Neutrophil (primary cell): ENCODE results near the gene CHERP.
A peak's percentile ranks its signal among the peaks of the same experiment; 100 is the strongest.

Experiments
- H3K27ac ChIP-seq: fragments of 200-600 bp; sonication (generic); 2 replicates; pipeline ENCODE4 v1.5.1; 2016; ENCODE audit warnings: mild to moderate bottlenecking, moderate library complexity
- H3K27me3 ChIP-seq: fragments of 200-600 bp; sonication (generic); 2 replicates; pipeline ENCODE4 v1.6.0; 2016; ENCODE audit warnings: mild to moderate bottlenecking
- H3K36me3 ChIP-seq: fragments of 200-600 bp; sonication (generic); 2 replicates; pipeline ENCODE4 v1.5.1; 2017
- H3K4me1 ChIP-seq, 2 experiments: fragments of 200-600 bp in 1 of 2; sonication (generic) in 1 of 2; 1 replicate in 1 of 2; 2 replicates in 1 of 2; pipeline versions ENCODE4 v1.5.1 to v1.6.1; 2013 to 2016; ENCODE audit warnings: low read depth in 1 of 2, low read length in 1 of 2, mild to moderate bottlenecking in 1 of 2, moderate library complexity in 1 of 2; ENCODE audit not compliant: control insufficient read depth in 1 of 2, insufficient read depth in 1 of 2
- H3K4me3 ChIP-seq, 2 experiments: fragments of 200-600 bp in 1 of 2; sonication (generic) in 1 of 2; 1 replicate in 1 of 2; 2 replicates in 1 of 2; pipeline ENCODE4 v1.5.1; 2013 to 2016; ENCODE audit warnings: low read depth in 1 of 2, low read length in 1 of 2, mild to moderate bottlenecking in 1 of 2, moderate library complexity in 1 of 2
- H3K9me3 ChIP-seq: fragments of 200-600 bp; sonication (generic); 2 replicates; pipeline ENCODE4 v1.5.1; 2016
- CTCF ChIP-seq: fragments of 200-600 bp; sonication (generic); IDR thresholded peaks from 2 replicates; pipeline ENCODE4 v1.5.1; 2016; ENCODE audit warnings: antibody characterized with exemption

The CHERP gene

GRCh38 chr19:16521715-16522289 is 20.4 kb downstream of the CHERP start:
- no peaks in the 10 kb centered on the region for H3K4me1 ChIP-seq
- peaks cover 100% of the 10 kb centered on the region for H3K36me3 ChIP-seq
- H3K27me3 ChIP-seq, result no peaks in the 10 kb centered on the region
- H3K27ac ChIP-seq, result no peak overlapping the region
- no peaks in the 10 kb centered on the region for H3K9me3 ChIP-seq
- no peak overlapping the region for H3K4me3 ChIP-seq
- TF ChIP-seq CTCF, result no peak

- Histone ChIP-seq H3K4me1 (no peaks in the 10 kb centered on the region), H3K36me3 (peaks cover 97% of the 10 kb centered on the region), H3K4me3 (no peak overlapping the region), H3K27ac (no peak overlapping the region), H3K9me3 (no peaks in the 10 kb centered on the region), H3K27me3 (no peaks in the 10 kb centered on the region)
- TF ChIP-seq CTCF, result no peak
Observed at GRCh38 chr19:16520986-16521624, 21.1 kb downstream of the CHERP start.

DNA sequence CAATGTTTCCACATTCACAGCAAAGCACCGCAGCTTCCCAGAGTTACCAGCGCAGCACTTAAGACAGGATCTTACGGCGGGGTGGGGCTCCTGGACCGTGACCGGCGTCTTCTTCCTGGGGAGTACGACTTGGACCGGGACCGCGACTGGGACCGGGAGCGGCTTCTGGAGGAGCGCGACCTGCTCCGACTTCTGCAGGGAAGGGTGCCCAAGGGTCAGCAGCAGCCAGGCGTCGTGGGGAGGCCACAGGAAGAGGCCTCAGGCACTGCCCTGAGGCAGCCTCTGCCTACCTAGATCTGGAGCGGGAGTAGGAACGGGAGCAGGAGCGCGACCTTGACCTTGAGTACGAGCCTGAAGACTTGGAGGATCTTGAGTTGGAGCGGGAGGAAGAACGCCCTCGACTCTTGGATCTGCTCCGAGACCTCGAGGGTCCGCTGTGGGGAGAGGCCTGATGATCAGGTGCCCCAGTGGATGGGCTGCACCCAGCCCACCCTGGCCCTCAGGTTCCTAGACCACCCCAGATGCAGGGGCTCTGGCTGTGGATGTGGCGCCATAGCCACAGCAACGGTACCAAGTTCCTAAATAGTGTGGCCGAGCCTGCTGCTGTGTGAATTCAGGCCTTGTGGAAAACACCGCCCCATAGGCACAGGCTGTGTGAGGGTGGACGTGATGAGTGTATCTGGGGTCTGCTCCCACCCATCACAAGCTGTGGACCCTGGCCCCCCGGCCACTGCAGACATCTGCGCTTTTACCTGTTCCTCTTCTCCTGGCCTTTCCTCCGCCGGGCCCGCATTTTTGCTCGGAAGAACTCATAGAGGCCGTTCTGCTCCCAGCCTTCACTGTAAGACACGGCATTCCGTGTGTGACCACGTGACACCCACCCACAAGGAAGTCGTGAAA is 21.9 kb downstream of the CHERP start:
- H3K9me3 ChIP-seq, result no peaks in the 10 kb centered on the region
- no peaks in the 10 kb centered on the region for H3K4me1 ChIP-seq
- no peak for TF ChIP-seq CTCF
- H3K36me3 ChIP-seq, result peaks cover 89% of the 10 kb centered on the region
- H3K27me3 ChIP-seq, result no peaks in the 10 kb centered on the region
- H3K27ac ChIP-seq, result no peak overlapping the region
- H3K4me3 ChIP-seq, result no peak overlapping the region

DNA sequence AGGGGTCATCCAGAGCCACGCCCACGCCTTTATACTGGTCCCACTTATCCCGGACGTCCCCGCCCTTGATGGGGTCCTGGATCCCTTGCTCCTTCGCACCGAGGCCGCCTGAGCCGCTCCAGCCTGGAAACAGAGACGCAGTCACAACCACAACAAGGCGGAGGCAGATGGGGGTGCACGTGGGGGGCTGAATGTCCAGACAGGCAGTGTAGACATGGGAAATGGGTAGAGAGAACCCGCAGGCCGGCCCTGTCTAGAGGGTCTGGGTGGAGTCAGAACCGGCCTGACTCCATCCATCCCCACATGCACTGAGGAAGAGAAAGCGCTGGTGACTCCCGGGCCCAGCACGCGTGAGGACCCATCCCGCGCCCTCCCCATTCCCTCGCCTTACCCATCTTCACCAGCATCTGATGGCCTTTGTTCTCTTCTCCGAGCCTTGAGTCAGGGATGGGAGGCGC is 23.0 kb downstream of the CHERP start:
- no peaks in the 10 kb centered on the region for H3K27me3 ChIP-seq
- H3K4me1 ChIP-seq, result no peaks in the 10 kb centered on the region
- H3K36me3 ChIP-seq, result peaks cover 78% of the 10 kb centered on the region
- no peaks in the 10 kb centered on the region for H3K9me3 ChIP-seq
- no peak overlapping the region for H3K4me3 ChIP-seq
- no peak overlapping the region for H3K27ac ChIP-seq
- TF ChIP-seq CTCF, result no peak

DNA sequence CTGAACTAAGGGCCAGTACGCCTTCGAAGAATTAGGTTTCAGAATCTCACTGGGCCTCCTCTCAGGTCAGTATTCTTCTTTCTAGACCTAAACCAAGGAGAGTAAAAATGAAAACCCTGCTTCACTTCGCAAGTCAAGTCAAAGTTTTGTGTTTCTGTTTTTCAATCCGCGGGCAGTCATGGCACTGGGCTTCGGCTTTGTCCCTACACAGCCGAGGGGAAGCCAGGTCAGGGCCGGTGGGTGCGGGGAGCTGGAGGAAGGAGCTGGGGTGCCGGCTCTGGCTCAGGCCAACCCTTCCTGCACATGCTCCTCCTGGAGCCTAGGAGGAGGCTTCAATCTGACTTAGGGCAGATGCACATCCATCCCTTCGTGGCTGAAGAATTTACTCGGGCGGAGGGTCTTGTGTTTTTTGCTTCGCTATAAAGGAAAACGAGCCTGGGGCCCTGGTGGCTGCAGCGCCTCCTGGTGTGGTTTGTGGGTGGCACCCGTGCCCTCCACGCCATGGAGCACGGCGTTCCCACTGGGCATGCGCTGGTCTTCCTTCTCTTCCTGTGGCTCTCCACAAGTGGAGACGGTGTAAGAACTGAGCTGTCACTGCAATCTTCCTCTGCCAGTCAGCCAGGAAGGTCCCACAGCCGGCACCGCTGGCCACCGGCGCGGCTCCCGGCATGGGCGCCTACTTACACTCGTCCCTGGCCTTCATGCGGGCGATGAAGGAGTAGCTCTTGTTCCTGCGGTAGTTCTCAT is 23.6 kb downstream of the CHERP start:
- no peak overlapping the region for H3K4me3 ChIP-seq
- no peak for TF ChIP-seq CTCF
- peaks cover 72% of the 10 kb centered on the region for H3K36me3 ChIP-seq

More for the DNA sequence above, 23.6 kb downstream of the CHERP start:
- Histone ChIP-seq H3K27ac (peak overlapping the region; percentile 15), H3K4me1 (no peaks in the 10 kb centered on the region), H3K27me3 (no peaks in the 10 kb centered on the region), H3K9me3 (no peaks in the 10 kb centered on the region)
